Activated CD4-positive, alpha-beta T cell treated with anti-CD3 and anti-CD28 coated beads, Interleukin-2, amount 10 ng/mL, durations not matched to agents 7 days and 5 days (primary cell): ENCODE results near the gene PPP1R14D. TPM values are rescaled to one million over a fixed set of nuclear protein-coding genes. Genes with fewer than 3 reads are reported as not detected.
A peak's percentile ranks its signal among the peaks of the same experiment; 100 is the strongest.

Source experiments
- CTCF ChIA-PET: fragments of 350-600 bp; sonication (Branson Sonifier 250); formaldehyde crosslinking; loops from one replicate; lab custom pipeline; 2021; ENCODE audit warnings: antibody characterized with exemption; lab: Charles Lee
- POLR2A ChIA-PET: fragments of 350-600 bp; sonication (Branson Sonifier 250); formaldehyde crosslinking; loops from one replicate; lab custom pipeline; 2021; ENCODE audit warnings: antibody characterized with exemption; lab: Charles Lee
- DNase-seq: peaks from one replicate; pipeline ENCODE4 v3.0.0-alpha.2; 2020
- H3K27ac Mint-ChIP-seq: one replicate; pipeline ENCODE4 v1.8.0; 2021; ENCODE audit warnings: mild to moderate bottlenecking, moderate library complexity, mixed read lengths
- H3K27me3 Mint-ChIP-seq: one replicate; pipeline ENCODE4 v1.8.0; 2021; ENCODE audit warnings: mixed read lengths
- H3K36me3 Mint-ChIP-seq: one replicate; pipeline ENCODE4 v1.8.0; 2021; ENCODE audit warnings: low read depth, mixed read lengths
- H3K4me1 Mint-ChIP-seq: one replicate; pipeline ENCODE4 v1.8.0; 2021; ENCODE audit warnings: mixed read lengths
- H3K4me3 Mint-ChIP-seq: one replicate; pipeline ENCODE4 v1.8.0; 2021; ENCODE audit warnings: mild to moderate bottlenecking, moderate library complexity, mixed read lengths
- H3K9me3 Mint-ChIP-seq: one replicate; pipeline ENCODE4 v1.8.0; 2021; ENCODE audit warnings: mixed read lengths
- total RNA-seq, 2 experiments: library from RNA; stranded (reverse); gene quantifications; one replicate each; pipeline ENCODE4 v1.2.3, GENCODE V29; 2021

Gene PPP1R14D
- total RNA-seq, 2 experiments from 2014 or later, result not detected

DNA sequence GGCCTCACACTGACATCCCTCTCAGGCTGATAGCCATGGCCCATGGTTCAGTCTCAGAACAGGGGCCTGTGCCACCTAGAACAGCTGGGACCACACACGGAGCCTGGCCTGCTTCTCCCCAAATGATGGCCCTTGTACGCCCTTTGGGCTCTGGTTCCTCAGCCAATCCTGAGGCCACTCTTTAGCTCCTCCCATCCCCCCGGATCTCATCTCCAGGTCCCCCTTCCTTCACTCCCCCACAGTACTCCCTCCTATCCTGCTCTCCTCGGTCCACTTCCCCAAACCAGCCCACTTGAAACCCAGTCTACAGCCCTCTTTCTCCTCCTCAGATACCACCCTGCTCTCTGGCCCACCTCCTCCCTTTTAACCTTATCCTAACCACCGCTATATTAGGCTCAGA, 39.4 kb downstream of the PPP1R14D start:
- H3K27ac Mint-ChIP-seq, result no peak overlapping the region
- H3K4me1 Mint-ChIP-seq, result peaks cover 28% of the 10 kb centered on the region
- no peaks in the 10 kb centered on the region for H3K27me3 Mint-ChIP-seq
- DNase-seq, result no peak
- CTCF ChIA-PET, result interaction anchor here (0.5 to 1.8 kb wide), 6 partner anchors 10 to 816 kb away, joined by 3 to 6 read pairs (median 4); partner anchors contain the start of gene VPS18
- POLR2A ChIA-PET, result no interaction called here
- no peaks in the 10 kb centered on the region for H3K9me3 Mint-ChIP-seq
- H3K4me3 Mint-ChIP-seq, result no peak overlapping the region
- H3K36me3 Mint-ChIP-seq, result peaks cover 2% of the 10 kb centered on the region

GRCh38 chr15:40787991-40788390, 40.5 kb downstream of the PPP1R14D start:
- ChIA-PET CTCF (interaction anchor here (1.0 to 2.3 kb wide), 3 partner anchors 22 to 106 kb away, joined by 3 to 7 read pairs (median 4); partner anchors contain the start of genes RAD51 and VPS18), POLR2A (interaction anchor here (0.5 kb wide), 1 partner anchor 24 kb away, joined by 5 read pairs; no protein-coding TSS in a partner anchor)
- no peaks in the 10 kb centered on the region for H3K27me3 Mint-ChIP-seq
- no peak overlapping the region for H3K4me3 Mint-ChIP-seq
- no peaks in the 10 kb centered on the region for H3K36me3 Mint-ChIP-seq
- no peaks in the 10 kb centered on the region for H3K9me3 Mint-ChIP-seq
- no peak overlapping the region for H3K27ac Mint-ChIP-seq
- peaks cover 23% of the 10 kb centered on the region for H3K4me1 Mint-ChIP-seq
- DNase-seq, result no peak

DNA sequence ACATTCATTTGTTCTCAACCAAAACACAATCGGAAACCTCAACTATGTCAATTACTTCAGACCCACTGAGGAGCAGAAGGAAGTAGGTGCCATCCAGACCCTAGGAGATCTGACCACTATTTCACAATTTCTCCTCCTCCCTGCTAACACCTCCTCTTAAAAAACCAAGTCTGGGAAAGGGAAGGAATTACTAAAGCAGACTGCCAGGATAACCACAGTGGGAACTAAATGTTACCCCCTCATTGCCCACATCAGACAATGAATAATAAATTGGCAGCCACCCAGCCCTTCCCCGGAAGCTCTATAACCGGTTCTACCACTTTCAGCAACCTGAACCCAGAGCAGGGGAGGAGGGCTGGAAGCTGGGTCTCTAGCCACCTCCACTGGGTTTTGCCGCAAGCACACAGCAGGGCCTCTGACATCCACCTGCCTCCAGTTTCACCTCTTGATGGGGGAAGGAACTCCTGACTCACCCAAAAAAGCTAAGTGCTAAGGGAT, 41.1 kb downstream of the PPP1R14D start:
- Mint-ChIP-seq H3K4me3 (no peak overlapping the region), H3K9me3 (no peaks in the 10 kb centered on the region), H3K27ac (peak overlapping the region; percentile 60), H3K4me1 (peaks cover 27% of the 10 kb centered on the region), H3K27me3 (no peaks in the 10 kb centered on the region), H3K36me3 (no peaks in the 10 kb centered on the region)
- ChIA-PET CTCF (interaction anchor here (1.0 to 2.3 kb wide), 3 partner anchors 21 to 107 kb away, joined by 3 to 7 read pairs (median 4); partner anchors contain the start of genes RAD51 and VPS18), POLR2A (interaction anchor here (0.5 kb wide), 1 partner anchor 24 kb away, joined by 5 read pairs; no protein-coding TSS in a partner anchor)
- DNase-seq, result peak; percentile 57

GRCh38 chr15:40785814-40786213, 42.7 kb downstream of the PPP1R14D start:
- Mint-ChIP-seq H3K9me3 (no peaks in the 10 kb centered on the region), H3K4me1 (peaks cover 28% of the 10 kb centered on the region), H3K27me3 (no peaks in the 10 kb centered on the region), H3K36me3 (no peaks in the 10 kb centered on the region), H3K4me3 (no peak overlapping the region), H3K27ac (no peak overlapping the region)
- POLR2A ChIA-PET, result no interaction called here
- DNase-seq, result no peak
- CTCF ChIA-PET, result interaction anchor here (1.0 to 2.3 kb wide), 4 partner anchors 8 to 91 kb away, joined by 3 to 7 read pairs (median 4); partner anchors contain the start of gene RAD51

DNA sequence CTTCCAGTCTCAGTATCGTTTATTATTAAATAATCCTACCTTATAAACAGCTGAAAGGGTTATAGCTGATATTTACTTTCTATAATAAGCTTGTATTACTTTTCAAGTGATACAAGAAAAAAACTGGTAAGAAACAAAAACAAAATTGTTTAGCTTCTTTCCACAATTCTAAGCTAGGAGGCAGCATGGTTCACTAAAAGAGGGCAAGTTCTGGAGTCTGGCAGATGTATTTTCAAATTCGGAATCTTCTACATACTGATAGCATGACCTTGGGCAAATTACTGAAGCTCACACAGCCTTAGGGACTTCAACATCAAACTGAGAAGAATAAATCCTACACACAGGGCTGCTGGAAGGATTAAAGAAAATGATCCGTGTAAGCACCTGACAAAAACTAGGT, 43.3 kb downstream of the PPP1R14D start:
- no peak overlapping the region for H3K27ac Mint-ChIP-seq
- no peaks in the 10 kb centered on the region for H3K36me3 Mint-ChIP-seq
- no peaks in the 10 kb centered on the region for H3K9me3 Mint-ChIP-seq
- peaks cover 28% of the 10 kb centered on the region for H3K4me1 Mint-ChIP-seq
- POLR2A ChIA-PET, result interaction anchor here (1.0 kb wide), 1 partner anchor 21 kb away, joined by 3 read pairs; no protein-coding TSS in a partner anchor
- CTCF ChIA-PET, result interaction anchor here (2.0 kb wide), 1 partner anchor 14 kb away, joined by 5 read pairs; no protein-coding TSS in a partner anchor
- no peaks in the 10 kb centered on the region for H3K27me3 Mint-ChIP-seq
- no peak for DNase-seq
- no peak overlapping the region for H3K4me3 Mint-ChIP-seq

DNA sequence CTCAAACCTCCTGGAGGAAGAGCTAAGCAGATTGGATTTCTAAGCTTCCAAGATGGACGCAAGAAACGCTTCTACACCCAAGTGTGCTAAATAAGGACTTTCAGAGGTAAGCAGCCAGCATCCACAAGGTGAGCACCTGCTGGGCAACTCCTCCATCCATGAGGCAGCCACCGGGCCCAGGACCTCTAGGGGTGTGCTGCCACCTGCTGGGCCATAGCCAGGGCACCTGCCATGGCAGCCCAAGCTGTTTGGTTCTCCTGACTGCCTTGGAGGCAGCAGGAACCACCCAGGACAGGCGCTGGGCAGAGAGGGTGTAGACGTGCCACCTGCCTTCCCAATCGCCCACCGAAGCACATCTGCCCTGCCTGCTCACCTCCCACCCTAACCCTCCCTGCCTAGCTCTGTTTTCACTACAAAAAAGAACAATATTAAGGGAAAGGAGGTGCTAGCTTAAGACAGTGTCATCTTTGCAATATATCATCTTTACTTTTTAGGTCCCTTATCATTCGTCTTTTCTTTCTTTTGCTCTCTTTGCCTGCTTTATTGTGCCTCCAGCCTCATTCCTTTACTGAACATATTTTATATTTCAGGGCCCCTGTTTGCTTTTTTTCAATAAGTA, 45.8 kb downstream of the PPP1R14D start:
- H3K9me3 Mint-ChIP-seq, result no peaks in the 10 kb centered on the region
- H3K36me3 Mint-ChIP-seq, result peaks cover 6% of the 10 kb centered on the region
- ChIA-PET POLR2A (interaction anchor here (0.5 kb wide), 1 partner anchor 211 kb away, joined by 3 read pairs; no protein-coding TSS in a partner anchor), CTCF (interaction anchor here (0.6 to 3.0 kb wide), 24 partner anchors 8 to 450 kb away, joined by 3 to 16 read pairs (median 4); partner anchors contain the start of genes C15orf62, GCHFR and RAD51)
- H3K4me3 Mint-ChIP-seq, result no peak overlapping the region
- no peaks in the 10 kb centered on the region for H3K27me3 Mint-ChIP-seq
- H3K27ac Mint-ChIP-seq, result no peak overlapping the region
- H3K4me1 Mint-ChIP-seq, result peaks cover 20% of the 10 kb centered on the region
- peak; percentile 84 for DNase-seq

GRCh38 chr15:40776537-40777141, 51.9 kb downstream of the PPP1R14D start:
- POLR2A ChIA-PET, result interaction anchor here (0.6 to 1.3 kb wide), 3 partner anchors 9 to 11 kb away, joined by 3 to 6 read pairs (median 4); no protein-coding TSS in a partner anchor
- H3K27ac Mint-ChIP-seq, result peak overlapping the region; percentile 72

GRCh38 chr15:40775740-40776536, 52.6 kb downstream of the PPP1R14D start:
- POLR2A ChIA-PET, result interaction anchor here (0.6 to 1.3 kb wide), 2 partner anchors 10 to 11 kb away, joined by 4 to 6 read pairs; no protein-coding TSS in a partner anchor
- Mint-ChIP-seq H3K27me3 (no peaks in the 10 kb centered on the region), H3K4me1 (peaks cover 12% of the 10 kb centered on the region), H3K27ac (no peak overlapping the region), H3K4me3 (no peak overlapping the region), H3K36me3 (peaks cover 20% of the 10 kb centered on the region), H3K9me3 (no peaks in the 10 kb centered on the region)
- no peak for DNase-seq
- CTCF ChIA-PET, result interaction anchor here (0.7 to 3.9 kb wide), 7 partner anchors 7 to 118 kb away, joined by 3 to 16 read pairs (median 7); partner anchors contain the start of genes GCHFR and VPS18

More at GRCh38 chr15:40776537-40777141, 51.9 kb downstream of the PPP1R14D start:
- Mint-ChIP-seq H3K27me3 (no peaks in the 10 kb centered on the region), H3K4me3 (no peak overlapping the region), H3K36me3 (peaks cover 18% of the 10 kb centered on the region), H3K4me1 (peaks cover 12% of the 10 kb centered on the region), H3K9me3 (no peaks in the 10 kb centered on the region)
- CTCF ChIA-PET, result interaction anchor here (0.7 to 2.2 kb wide), 7 partner anchors 10 to 117 kb away, joined by 3 to 9 read pairs (median 5); partner anchors contain the start of genes GCHFR and VPS18
- DNase-seq, result peak; percentile 58

GRCh38 chr15:40775007-40775406, 53.5 kb downstream of the PPP1R14D start:
- Mint-ChIP-seq H3K9me3 (no peaks in the 10 kb centered on the region), H3K36me3 (peaks cover 23% of the 10 kb centered on the region), H3K27ac (no peak overlapping the region), H3K4me1 (peaks cover 16% of the 10 kb centered on the region), H3K4me3 (no peak overlapping the region), H3K27me3 (no peaks in the 10 kb centered on the region)
- DNase-seq, result no peak
- ChIA-PET CTCF (interaction anchor here (0.6 to 3.9 kb wide), 5 partner anchors 8 to 42 kb away, joined by 3 to 16 read pairs (median 9); partner anchors contain the start of gene GCHFR), POLR2A (no interaction called here)

DNA sequence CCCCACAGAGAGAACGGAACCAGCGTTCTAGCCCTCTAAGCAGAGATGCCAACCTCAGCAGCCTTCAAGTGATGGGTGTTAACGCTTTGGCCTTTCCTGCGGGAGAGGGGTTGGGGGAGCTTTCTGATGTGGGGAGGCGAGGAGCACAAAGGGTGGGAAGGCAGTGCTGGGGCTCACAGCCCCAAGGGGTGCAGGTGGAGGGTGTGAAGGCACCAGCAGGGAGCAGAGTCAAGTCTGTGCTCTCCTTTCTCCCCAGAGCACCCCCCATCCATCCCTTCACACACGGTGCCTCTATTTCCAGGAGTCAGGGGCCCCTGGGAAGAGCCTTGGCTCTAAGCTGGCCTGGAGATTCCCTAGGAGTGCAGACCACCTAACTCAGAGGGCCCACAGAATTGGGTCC, 54.6 kb downstream of the PPP1R14D start:
- no peak for DNase-seq
- peaks cover 23% of the 10 kb centered on the region for H3K36me3 Mint-ChIP-seq
- H3K4me3 Mint-ChIP-seq, result no peak overlapping the region
- H3K27ac Mint-ChIP-seq, result no peak overlapping the region
- no peaks in the 10 kb centered on the region for H3K27me3 Mint-ChIP-seq
- peaks cover 26% of the 10 kb centered on the region for H3K4me1 Mint-ChIP-seq
- H3K9me3 Mint-ChIP-seq, result no peaks in the 10 kb centered on the region
- ChIA-PET CTCF (interaction anchor here (1.4 to 3.9 kb wide), 4 partner anchors 9 to 17 kb away, joined by 3 to 16 read pairs (median 4); partner anchors contain the start of gene GCHFR), POLR2A (no interaction called here)

GRCh38 chr15:40773496-40773895, 55.0 kb downstream of the PPP1R14D start:
- H3K9me3 Mint-ChIP-seq, result no peaks in the 10 kb centered on the region
- H3K27me3 Mint-ChIP-seq, result no peaks in the 10 kb centered on the region
- peaks cover 23% of the 10 kb centered on the region for H3K36me3 Mint-ChIP-seq
- no peak overlapping the region for H3K4me3 Mint-ChIP-seq
- no peak for DNase-seq
- H3K27ac Mint-ChIP-seq, result no peak overlapping the region
- ChIA-PET CTCF (interaction anchor here (0.7 to 3.9 kb wide), 5 partner anchors 9 to 452 kb away, joined by 3 to 16 read pairs (median 4); partner anchors contain the start of gene GCHFR), POLR2A (no interaction called here)
- peaks cover 30% of the 10 kb centered on the region for H3K4me1 Mint-ChIP-seq
